Gastroesophageal sphincter (tissue), 4 donors: ENCODE measurements around the gene PHKG2. TPM values are rescaled to one million over a fixed set of nuclear protein-coding genes. Genes with fewer than 3 reads are reported as not detected.

Experiments used
- ATAC-seq: fragments of 150-250 bp; one replicate; pipeline ENCODE4 v1.9.1; 2016; ENCODE audit warnings: mild to moderate bottlenecking, moderate library complexity
- H3K27ac ChIP-seq, 4 donors: fragments of 200-600 bp; sonication (generic) in 3 of 4; 1 replicate in 3 of 4; 2 replicates in 1 of 4; pipeline ENCODE4 v1.5.1; 2016 to 2019
- H3K27me3 ChIP-seq: fragments of 200-600 bp; sonication (generic); one replicate; pipeline ENCODE4 v1.5.1; 2019
- H3K36me3 ChIP-seq, 2 donors: fragments of 200-600 bp; sonication (generic); one replicate each; pipeline ENCODE4 v1.5.1; 2019; ENCODE audit warnings: control low read depth in 1 of 2
- H3K4me1 ChIP-seq, 3 donors: fragments of 200-600 bp; sonication (generic); 1 replicate in 2 of 3; 2 replicates in 1 of 3; pipeline ENCODE4 v1.5.1; 2016 to 2019; ENCODE audit warnings: control low read depth in 2 of 3
- H3K4me3 ChIP-seq, 2 donors: fragments of 200-600 bp; sonication (generic); one replicate each; pipeline ENCODE4 v1.5.1; 2019; ENCODE audit warnings: mild to moderate bottlenecking in 1 of 2, moderate library complexity in 1 of 2
- H3K9me3 ChIP-seq, 3 donors: fragments of 200-600 bp; sonication (generic); one replicate each; pipeline ENCODE4 v1.5.1; 2017 to 2019; ENCODE audit warnings: control low read depth in 2 of 3
- CTCF ChIP-seq, 4 experiments: fragments of 200-600 bp in 2 of 4; fragments of 450-650 bp in 2 of 4; sonication (generic) in 1 of 4; IDR thresholded peaks; one replicate each; pipeline ENCODE4 v1.5.1; 2017 to 2019; ENCODE audit warnings: antibody characterized with exemption in 4 of 4, mild to moderate bottlenecking in 2 of 4, moderate library complexity in 2 of 4
- EP300 ChIP-seq: sonication (generic); formaldehyde crosslinking; IDR thresholded peaks from one replicate; pipeline ENCODE4 v1.6.1; 2017; ENCODE audit warnings: antibody characterized with exemption, mild to moderate bottlenecking
- POLR2A ChIP-seq, 2 donors: fragments of 450-650 bp; IDR thresholded peaks; one replicate each; pipeline ENCODE4 v1.6.1; 2017; ENCODE audit warnings: antibody characterized with exemption in 2 of 2, mild to moderate bottlenecking in 2 of 2, moderate library complexity in 1 of 2
- POLR2AphosphoS5 ChIP-seq: sonication (generic); formaldehyde crosslinking; IDR thresholded peaks from one replicate; pipeline ENCODE4 v1.6.1; 2017; ENCODE audit warnings: antibody characterized with exemption
- WGBS, 2 donors: methylation state at CpG; one replicate each; pipeline ENCODE4 v1.1.5; 2018; ENCODE audit warnings: low coverage in 1 of 2; 5-methylcytosine and 5-hydroxymethylcytosine counted together
- total RNA-seq, 4 donors: library from RNA; depleted of rRNA; stranded (reverse); fragments of >200 nt; gene quantifications; one replicate each; pipeline ENCODE4 v1.1.0, GENCODE V29; 2016

PHKG2 gene
- total RNA-seq, 4 donors from 2014 or later: 19.4 to 29.0 (median 23.4) TPM

GRCh38 chr16:30755955-30756780, 7.9 kb downstream of the PHKG2 start:
- no peak overlapping the region for H3K27ac ChIP-seq
- H3K27me3 ChIP-seq: no peaks in the 10 kb centered on the region
- WGBS, 2 donors: 93 to 94% methylated on average over 6 to 10 of the region's 20 CpGs
- no peak for ATAC-seq
- H3K36me3 ChIP-seq: peaks cover 0 to 78% of the 10 kb centered on the region in 2 donors
- TF ChIP-seq CTCF (IDR thresholded peaks at IDR 0.05): no peak
- TF ChIP-seq EP300: no peak
- TF ChIP-seq POLR2AphosphoS5: no peak
- no peak for TF ChIP-seq POLR2A (IDR thresholded peaks at IDR 0.05)
- no peaks in the 10 kb centered on the region for H3K9me3 ChIP-seq
- no peak overlapping the region for H3K4me3 ChIP-seq
- H3K4me1 ChIP-seq: peaks cover 0 to 9% (median 5%) of the 10 kb centered on the region in 3 donors

GRCh38 chr16:30756781-30757100, 8.5 kb downstream of the PHKG2 start:
- Histone ChIP-seq H3K36me3 (peaks cover 0 to 72% of the 10 kb centered on the region in 2 donors), H3K4me3 (no peak overlapping the region), H3K27me3 (no peaks in the 10 kb centered on the region), H3K9me3 (no peaks in the 10 kb centered on the region), H3K27ac (no peak overlapping the region), H3K4me1 (peaks cover 0 to 14% (median 8%) of the 10 kb centered on the region in 3 donors)
- WGBS, 2 donors: 73 to 100% methylated on average over 2 to 3 of the region's 13 CpGs
- ATAC-seq: no peak
- TF ChIP-seq POLR2A (IDR thresholded peaks at IDR 0.05) (no peak), EP300 (no peak), CTCF (IDR thresholded peaks at IDR 0.05) (no peak), POLR2AphosphoS5 (no peak)

- Histone ChIP-seq H3K27me3 (no peaks in the 10 kb centered on the region), H3K36me3 (peaks cover 0 to 66% of the 10 kb centered on the region in 2 donors), H3K27ac (no peak overlapping the region), H3K4me1 (peaks cover 0 to 14% (median 8%) of the 10 kb centered on the region in 3 donors), H3K4me3 (no peak overlapping the region), H3K9me3 (no peaks in the 10 kb centered on the region)
- TF ChIP-seq POLR2AphosphoS5: no peak
- WGBS, 2 donors: 50 to 67% methylated on average over 1 to 4 of the region's 7 CpGs
- ATAC-seq: no peak
Observed at GRCh38 chr16:30757316-30757715, 9.1 kb downstream of the PHKG2 start.

GRCh38 chr16:30758988-30759491, 10.8 kb downstream of the PHKG2 start:
- no peak for TF ChIP-seq POLR2A (IDR thresholded peaks at IDR 0.05)
- no peak for TF ChIP-seq POLR2AphosphoS5
- TF ChIP-seq EP300: no peak
- TF ChIP-seq CTCF (IDR thresholded peaks at IDR 0.05): no peak
- WGBS, 2 donors: 68 to 76% methylated on average over 4 to 6 of the region's 10 CpGs

GRCh38 chr16:30760001-30760559, 11.9 kb downstream of the PHKG2 start:
- TF ChIP-seq POLR2AphosphoS5 (no peak), EP300 (no peak), CTCF (IDR thresholded peaks at IDR 0.05) (no peak)
- H3K9me3 ChIP-seq: no peaks in the 10 kb centered on the region
- 80% methylated on average over 1 of the region's 7 CpGs for WGBS, 2 donors
- no peak overlapping the region for H3K27ac ChIP-seq
- H3K36me3 ChIP-seq: peaks cover 0 to 59% of the 10 kb centered on the region in 2 donors
- H3K4me3 ChIP-seq: no peak overlapping the region
- no peaks in the 10 kb centered on the region for H3K27me3 ChIP-seq
- peaks cover 5 to 40% (median 21%) of the 10 kb centered on the region in 3 donors for H3K4me1 ChIP-seq
- ATAC-seq: no peak

More at GRCh38 chr16:30758988-30759491, 10.8 kb downstream of the PHKG2 start:
- no peak overlapping the region for H3K4me3 ChIP-seq
- H3K36me3 ChIP-seq: peaks cover 0 to 59% of the 10 kb centered on the region in 2 donors
- H3K27me3 ChIP-seq: no peaks in the 10 kb centered on the region
- no peak for ATAC-seq
- peak overlapping the region in 1 of 4 donors; percentile 13 for H3K27ac ChIP-seq
- H3K9me3 ChIP-seq: no peaks in the 10 kb centered on the region
- H3K4me1 ChIP-seq: peaks cover 5 to 31% (median 21%) of the 10 kb centered on the region in 3 donors
